ENCODE data around the gene PTPN1.

DNA sequence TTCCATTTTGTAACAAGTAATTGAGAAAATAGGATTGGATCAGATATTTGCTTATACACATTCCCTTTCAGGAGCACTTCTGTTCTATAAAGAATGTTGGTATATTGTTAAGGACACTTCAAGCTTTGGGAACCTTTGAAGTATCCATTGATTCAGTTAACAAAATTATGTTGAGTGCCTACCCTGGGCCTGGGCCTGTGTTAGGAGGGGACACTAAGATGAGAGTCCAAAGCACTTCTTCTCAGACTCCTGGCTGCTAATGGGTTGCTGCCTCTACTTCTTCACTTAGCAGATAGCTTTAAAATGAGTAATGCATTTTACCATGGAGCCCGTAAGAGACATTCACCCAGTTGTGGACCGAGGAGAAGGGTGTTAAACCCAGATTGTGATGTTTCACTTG lies 40.3 kb downstream of the PTPN1 start:
- no peak for TF ChIP-seq CTCF (IDR thresholded peaks at IDR 0.05)
- TF ChIP-seq POLR2A (IDR thresholded peaks at IDR 0.05), result no peak

Measured in Peyer's patch (tissue), 4 donors.